SK-N-SH (cell line): ENCODE measurements around the gene PUS1. TPM values are rescaled to one million over a fixed set of nuclear protein-coding genes. Genes with fewer than 3 reads are reported as not detected.

Experiments used
- CTCF ChIA-PET: fragments of 300-600, 350-600 bp; formaldehyde crosslinking; extraction: SDS; loops from one replicate; lab custom pipeline; 2021; lab: Yijun Ruan, JAX
- POLR2A ChIA-PET: fragments of 350-600 bp; sonication (Branson Sonifier 250); formaldehyde crosslinking; extraction: SDS; loops from one replicate; lab custom pipeline; 2020; ENCODE audit warnings: antibody characterized with exemption, inconsistent platforms; lab: Yijun Ruan, JAX
- DNase-seq: peaks from one replicate; pipeline ENCODE4 v3.0.0; 2012
- H2AFZ ChIP-seq: fragments of 200-600 bp; sonication (generic); 2 replicates; pipeline ENCODE4 v1.8.1; 2016; ENCODE audit warnings: antibody characterized with exemption, mild to moderate bottlenecking, low read depth
- H3F3A ChIP-seq: fragments of 200-600 bp; sonication (generic); replicated peaks from 2 replicates; pipeline ENCODE3; 2016; ENCODE audit warnings: antibody characterized with exemption, mild to moderate bottlenecking; ENCODE audit not compliant: insufficient read depth
- H3K27ac ChIP-seq, 2 experiments: fragments of 200-500 bp in 1 of 2; fragments of 200-600 bp in 1 of 2; sonication (Bioruptor generic) in 1 of 2; sonication (generic), shearing (Covaris generic) in 1 of 2; 2 replicates each; pipeline versions ENCODE4 v1.5.1 to v1.6.1; 2014 to 2016; ENCODE audit warnings: low read depth in 2 of 2, inconsistent platforms in 1 of 2, low read length in 1 of 2, mild to moderate bottlenecking in 1 of 2, mixed read lengths in 1 of 2
- H3K27me3 ChIP-seq: fragments of 200-600 bp; sonication (generic), shearing (Covaris generic); 2 replicates; pipeline ENCODE4 v1.6.1; 2016; ENCODE audit warnings: mixed run types; ENCODE audit not compliant: insufficient read depth
- H3K36me3 ChIP-seq, 2 experiments: fragments of 200-500 bp in 1 of 2; fragments of 200-600 bp in 1 of 2; sonication (Bioruptor generic) in 1 of 2; sonication (generic) in 1 of 2; replicated peaks in 1 of 2; 2 replicates each; pipeline versions ENCODE3 to v1.5.1; 2014 to 2016; ENCODE audit warnings: low read length in 1 of 2, mild to moderate bottlenecking in 1 of 2; ENCODE audit not compliant: insufficient read depth in 2 of 2, control insufficient read depth in 1 of 2
- H3K4me1 ChIP-seq, 2 experiments: fragments of 200-500 bp in 1 of 2; fragments of 200-600 bp in 1 of 2; sonication (Bioruptor generic) in 1 of 2; sonication (generic), shearing (Covaris generic) in 1 of 2; 2 replicates each; pipeline versions ENCODE4 v1.5.1 to v1.6.1; 2014 to 2016; ENCODE audit warnings: low read depth in 1 of 2, low read length in 1 of 2, mixed run types in 1 of 2; ENCODE audit not compliant: insufficient read depth in 2 of 2, control insufficient read depth in 1 of 2
- H3K4me2 ChIP-seq: fragments of 200-600 bp; sonication (generic), shearing (Covaris generic); 2 replicates; pipeline ENCODE4 v1.6.1; 2017; ENCODE audit warnings: mixed run types
- H3K4me3 ChIP-seq, 2 experiments: fragments of 200-500 bp in 1 of 2; fragments of 200-600 bp in 1 of 2; sonication (Bioruptor generic) in 1 of 2; sonication (generic), shearing (Covaris generic) in 1 of 2; 2 replicates each; pipeline versions ENCODE4 v1.5.1 to v1.8.1; 2014 to 2016; ENCODE audit warnings: low read depth in 2 of 2, inconsistent platforms in 1 of 2, low read length in 1 of 2, mild to moderate bottlenecking in 1 of 2, mixed read lengths in 1 of 2, moderate library complexity in 1 of 2
- H3K79me2 ChIP-seq: fragments of 200-600 bp; sonication (generic); 2 replicates; pipeline ENCODE4 v1.8.1; 2017; ENCODE audit warnings: mild to moderate bottlenecking; ENCODE audit not compliant: insufficient read depth
- H3K9ac ChIP-seq: fragments of 200-600 bp; sonication (generic); 2 replicates; pipeline ENCODE4 v1.6.1; 2017; ENCODE audit warnings: mixed run types
- H3K9me2 ChIP-seq: fragments of 200-600 bp; sonication (generic); 2 replicates; pipeline ENCODE4 v1.6.1; 2017; ENCODE audit warnings: mixed run types
- H3K9me3 ChIP-seq: fragments of 200-600 bp; sonication (generic); 2 replicates; pipeline ENCODE4 v1.6.1; 2017; ENCODE audit warnings: mixed run types, mild to moderate bottlenecking, moderate library complexity
- H4K20me1 ChIP-seq: fragments of 200-600 bp; sonication (generic); 2 replicates; pipeline ENCODE4 v1.6.1; 2017; ENCODE audit warnings: mild to moderate bottlenecking, mixed run types; ENCODE audit not compliant: insufficient read depth
- CHD2 ChIP-seq: fragments of 150-350 bp; IDR thresholded peaks from 2 replicates; pipeline ENCODE4 v1.6.1; 2018; ENCODE audit warnings: low read length; ENCODE audit not compliant: partially characterized antibody
- ELF1 ChIP-seq: IDR thresholded peaks from 2 replicates; pipeline ENCODE4 v1.4.0; 2012
- FOSL2 ChIP-seq: IDR thresholded peaks from 2 replicates; pipeline ENCODE4 v1.4.0; 2012; ENCODE audit warnings: low read depth, mild to moderate bottlenecking, moderate library complexity, borderline replicate concordance
- JUND ChIP-seq: IDR thresholded peaks from 2 replicates; pipeline ENCODE4 v1.4.0; 2012
- MAX ChIP-seq: IDR thresholded peaks from 2 replicates; pipeline ENCODE4 v1.4.0; 2012; ENCODE audit warnings: low read depth
- MEF2A ChIP-seq: IDR thresholded peaks from 2 replicates; pipeline ENCODE4 v1.4.0; 2012; ENCODE audit warnings: low read depth, borderline replicate concordance
- POLR2AphosphoS5 ChIP-seq: IDR thresholded peaks from 2 replicates; pipeline ENCODE4 v1.6.1; 2012; ENCODE audit warnings: low read depth, low read length
- RFX5 ChIP-seq: IDR thresholded peaks from 2 replicates; pipeline ENCODE4 v1.6.1; 2012; ENCODE audit warnings: mild to moderate bottlenecking, improper control_type of control experiment, low read length
- RXRA ChIP-seq: IDR thresholded peaks from 2 replicates; pipeline ENCODE4 v1.4.0; 2012; ENCODE audit warnings: low read depth, mild to moderate bottlenecking, borderline replicate concordance
- SIN3A ChIP-seq: IDR thresholded peaks from 2 replicates; pipeline ENCODE4 v1.6.1; 2012; ENCODE audit warnings: low read depth, mild to moderate bottlenecking, low read length, moderate library complexity, borderline replicate concordance
- SMC3 ChIP-seq: IDR thresholded peaks from 2 replicates; pipeline ENCODE4 v1.6.1; 2012; ENCODE audit warnings: low read depth, low read length, improper control_type of control experiment
- USF2 ChIP-seq: fragments of 150-350 bp; IDR thresholded peaks from 2 replicates; pipeline ENCODE4 v1.6.1; 2017; ENCODE audit warnings: antibody characterized with exemption, low read length, low read depth, borderline replicate concordance
- WGBS: methylation state at CpG from one replicate; pipeline ENCODE4 v1.1.6; 2017; ENCODE audit warnings: low lambda C conversion rate; 5-methylcytosine and 5-hydroxymethylcytosine counted together
- polyA plus RNA-seq, 3 experiments: library from polyadenylated mRNA; depleted of rRNA; stranded (reverse); fragments of >200 nt; gene quantifications; 2 replicates each; pipeline ENCODE4 v1.2.3, GENCODE V29; 2012

PUS1 gene
- polyA plus RNA-seq, 1 of the 3 experiments (the other 2 are of a cell fraction), result 53.1 TPM

- POLR2A ChIA-PET, result no interaction called here
- H3K9me3 ChIP-seq, result no peaks in the 10 kb centered on the region
- peaks cover 8% of the 10 kb centered on the region in 2 experiments for H3K36me3 ChIP-seq
- no peaks in the 10 kb centered on the region for H3K9me2 ChIP-seq
- H3K4me2 ChIP-seq, result no peak overlapping the region
- no peaks in the 10 kb centered on the region for H3F3A ChIP-seq
- CTCF ChIA-PET, result interaction anchor here (1.4 kb wide), 1 partner anchor 72 kb away, joined by 3 read pairs; the partner anchor contains the start of gene MMP17
- no peak overlapping the region for H3K9ac ChIP-seq
- no peak overlapping the region for H3K4me3 ChIP-seq
- no peak for TF ChIP-seq POLR2AphosphoS5
- no peak for TF ChIP-seq USF2
- no peak for TF ChIP-seq CHD2
- TF ChIP-seq RFX5, result no peak
- no peak for TF ChIP-seq FOSL2
- no peak for TF ChIP-seq MEF2A
- no peak for TF ChIP-seq ELF1
- no peak for TF ChIP-seq MAX
- no peak for TF ChIP-seq RXRA
- no peak for TF ChIP-seq SIN3A
- no peak for DNase-seq
- H3K79me2 ChIP-seq, result peaks cover 43% of the 10 kb centered on the region
- H2AFZ ChIP-seq, result no peak overlapping the region
- H3K27me3 ChIP-seq, result no peaks in the 10 kb centered on the region
- peaks cover 58% of the 10 kb centered on the region for H4K20me1 ChIP-seq
- no peak overlapping the region; a peak in 1 of 4 replicates for H3K27ac ChIP-seq
- peaks cover 6 to 37% of the 10 kb centered on the region in 2 experiments; a peak in 1 of 4 replicates for H3K4me1 ChIP-seq
- 100% methylated on average over 4 of the region's 6 CpGs for WGBS
These were observed 28.7 kb upstream of the PUS1 start for GRCh38 chr12:131900397-131900796.

GRCh38 chr12:131901431-131902331, 27.4 kb upstream of the PUS1 start:
- H3K4me1 ChIP-seq, result peaks cover 0 to 26% of the 10 kb centered on the region in 2 experiments; a peak in 1 of 4 replicates
- peak overlapping the region in 1 of 2 experiments; percentile 7; a peak in 1 of 4 replicates for H3K27ac ChIP-seq
- ChIA-PET POLR2A (no interaction called here), CTCF (interaction anchor here (1.4 kb wide), 1 partner anchor 11 kb away, joined by 6 read pairs; no protein-coding TSS in a partner anchor)
- H3K36me3 ChIP-seq, result peaks cover 8% of the 10 kb centered on the region in 2 experiments
- H3K4me2 ChIP-seq, result no peak overlapping the region
- H3K79me2 ChIP-seq, result peaks cover 38% of the 10 kb centered on the region
- no peak overlapping the region for H3K4me3 ChIP-seq
- no peaks in the 10 kb centered on the region for H3K27me3 ChIP-seq
- H3K9me2 ChIP-seq, result no peaks in the 10 kb centered on the region
- TF ChIP-seq RXRA (no peak), JUND (no peak), SMC3 (no peak)
- no peak overlapping the region for H2AFZ ChIP-seq
- H3K9ac ChIP-seq, result no peak overlapping the region
- peaks cover 58% of the 10 kb centered on the region for H4K20me1 ChIP-seq
- DNase-seq, result no peak
- 94% methylated on average over 27 of the region's 30 CpGs for WGBS
- no peaks in the 10 kb centered on the region for H3F3A ChIP-seq
- no peaks in the 10 kb centered on the region for H3K9me3 ChIP-seq
